ENCODE results near the gene ST7. TPM values are rescaled to one million over a fixed set of nuclear protein-coding genes. Genes with fewer than 3 reads are reported as not detected.

Gene ST7
- total and polyA plus RNA-seq, 2 donors (not counting 3 experiments of a cell fraction or from before 2014, with no cell fraction given) = 18.6 to 24.9 TPM

DNA sequence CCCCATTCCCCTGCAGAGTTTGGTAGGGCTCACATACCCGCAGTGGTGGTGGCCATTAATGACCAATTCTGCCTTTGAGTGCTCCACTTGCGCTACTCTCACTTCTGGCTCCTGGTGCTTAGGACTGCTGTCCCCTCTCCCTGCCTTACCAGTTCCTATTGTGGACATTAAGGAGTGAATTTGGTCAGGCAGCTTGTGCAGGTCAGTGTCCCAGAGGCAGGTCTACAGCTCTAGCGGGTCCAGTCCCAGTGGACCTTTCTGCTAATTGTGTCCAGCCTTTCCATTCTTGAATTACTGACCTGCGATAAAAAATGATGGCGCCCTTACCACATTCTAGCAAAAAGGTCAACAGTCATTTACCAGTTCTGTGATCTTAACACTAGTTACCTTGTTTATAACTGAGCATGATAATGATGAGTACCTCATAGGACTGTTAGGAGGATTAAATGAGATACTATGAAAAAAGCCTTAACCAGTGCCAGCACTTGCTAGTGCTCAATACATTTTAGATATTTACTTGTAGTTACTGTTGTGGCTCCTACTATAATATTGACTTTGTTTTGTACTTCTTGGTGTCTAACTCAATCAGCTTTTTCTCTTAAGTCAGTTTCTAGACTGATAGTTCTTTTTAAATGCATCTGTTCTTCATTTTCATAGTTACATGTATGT, 14.1 kb downstream of the ST7 start:
- no peak overlapping the region for H3K27ac ChIP-seq (ENCODE audit: insufficient read depth, low read depth, low read length)
- no TSS peak for BruUV-seq (replicated peaks)
- TF ChIP-seq GATA2 (IDR thresholded peaks at IDR 0.05; ENCODE audit: insufficient read depth, insufficient read length, low read depth, low read length) = no peak
- TF ChIP-seq POLR2AphosphoS5 (IDR thresholded peaks at IDR 0.05; ENCODE audit: insufficient read depth, low read depth, low read length) = no peak
- TF ChIP-seq POLR2A (IDR thresholded peaks at IDR 0.05; ENCODE audit: low read depth, low read length) = no peak
- TF ChIP-seq, protein P1, sequence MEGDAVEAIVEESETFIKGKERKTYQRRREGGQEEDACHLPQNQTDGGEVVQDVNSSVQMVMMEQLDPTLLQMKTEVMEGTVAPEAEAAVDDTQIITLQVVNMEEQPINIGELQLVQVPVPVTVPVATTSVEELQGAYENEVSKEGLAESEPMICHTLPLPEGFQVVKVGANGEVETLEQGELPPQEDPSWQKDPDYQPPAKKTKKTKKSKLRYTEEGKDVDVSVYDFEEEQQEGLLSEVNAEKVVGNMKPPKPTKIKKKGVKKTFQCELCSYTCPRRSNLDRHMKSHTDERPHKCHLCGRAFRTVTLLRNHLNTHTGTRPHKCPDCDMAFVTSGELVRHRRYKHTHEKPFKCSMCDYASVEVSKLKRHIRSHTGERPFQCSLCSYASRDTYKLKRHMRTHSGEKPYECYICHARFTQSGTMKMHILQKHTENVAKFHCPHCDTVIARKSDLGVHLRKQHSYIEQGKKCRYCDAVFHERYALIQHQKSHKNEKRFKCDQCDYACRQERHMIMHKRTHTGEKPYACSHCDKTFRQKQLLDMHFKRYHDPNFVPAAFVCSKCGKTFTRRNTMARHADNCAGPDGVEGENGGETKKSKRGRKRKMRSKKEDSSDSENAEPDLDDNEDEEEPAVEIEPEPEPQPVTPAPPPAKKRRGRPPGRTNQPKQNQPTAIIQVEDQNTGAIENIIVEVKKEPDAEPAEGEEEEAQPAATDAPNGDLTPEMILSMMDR (IDR thresholded peaks at IDR 0.05; ENCODE audit: extremely low read depth in 1 of 2, insufficient read depth in 1 of 2, low read depth in 1 of 2, low read length in 2 of 2) = no peak
- no peak overlapping the region for H3K9ac ChIP-seq (replicated peaks; ENCODE audit: extremely low read depth, insufficient read depth, low read length)
- FAIRE-seq (no peak), DNase-seq (ENCODE audit: low read depth, low spot score) (no peak)
- no peaks in the 10 kb centered on the region for H4K20me1 ChIP-seq (replicated peaks; ENCODE audit: control insufficient read depth, extremely low read depth, insufficient read depth, low read length)
- H3K9me1 ChIP-seq (replicated peaks; ENCODE audit: control insufficient read depth, extremely low read depth, insufficient read depth, low read length) = no peaks in the 10 kb centered on the region
- no peaks in the 10 kb centered on the region for H3K9me3 ChIP-seq (replicated peaks; ENCODE audit: control insufficient read depth, insufficient read depth, low read length)
- no peaks in the 10 kb centered on the region for H3K4me1 ChIP-seq (ENCODE audit: control insufficient read depth, extremely low read depth, insufficient read depth, low read length)
- ChIA-PET CTCF (interaction anchor here (0.7 to 1.2 kb wide), 5 partner anchors 17 to 160 kb away, joined by 3 to 4 read pairs (median 3); no protein-coding TSS in a partner anchor), POLR2A (no interaction called here)
- H3K4me2 ChIP-seq (ENCODE audit: insufficient read depth, low read length) = no peak overlapping the region
- no peaks in the 10 kb centered on the region for H3K27me3 ChIP-seq (ENCODE audit: control insufficient read depth in 2 of 2, insufficient read depth in 2 of 2, low read length in 2 of 2)
- H3K36me3 ChIP-seq (ENCODE audit: control insufficient read depth in 2 of 2, extremely low read depth in 1 of 2, insufficient read depth in 2 of 2, low read length in 2 of 2) = no peaks in the 10 kb centered on the region
- H2AFZ ChIP-seq (ENCODE audit: low read depth, low read length) = no peak overlapping the region
- H3K79me2 ChIP-seq (ENCODE audit: control insufficient read depth, insufficient read depth, low read length) = peaks cover 32% of the 10 kb centered on the region
- no peak overlapping the region for H3K4me3 ChIP-seq (replicated peaks in 1 of 3; ENCODE audit: insufficient read depth in 1 of 3, low read depth in 1 of 3, low read length in 3 of 3)
- dilution Hi-C loops (cut with MboI; ENCODE audit: extremely low pct_ligation_motif_present, low sequenced_read_pairs) (no loop called here), intact Hi-C loops (cut with micrococcal nuclease) (no loop called here)

DNA sequence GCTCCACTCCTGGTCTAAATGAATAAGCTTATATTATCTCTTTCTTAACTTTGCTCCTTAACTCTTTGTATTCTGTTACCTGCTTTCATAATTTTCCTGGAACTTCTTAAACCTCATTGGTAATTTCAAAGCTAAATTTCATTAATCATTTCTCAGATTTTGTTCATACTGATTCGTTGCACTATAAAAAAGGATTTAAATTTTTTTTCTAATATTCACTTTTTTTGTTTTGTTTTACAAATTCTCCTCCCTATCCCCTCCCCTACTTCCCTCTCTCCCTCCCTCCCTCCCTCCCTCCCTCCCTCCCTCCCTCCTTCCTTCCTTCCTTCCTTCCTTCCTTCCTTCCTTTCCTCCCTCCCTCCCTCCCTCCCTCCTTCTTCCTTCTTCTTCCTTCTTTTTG, 14.7 kb downstream of the ST7 start:
- dilution Hi-C loops (cut with MboI; ENCODE audit: extremely low pct_ligation_motif_present, low sequenced_read_pairs) = no loop called here
- H3K9me1 ChIP-seq (replicated peaks; ENCODE audit: control insufficient read depth, extremely low read depth, insufficient read depth, low read length) = no peaks in the 10 kb centered on the region
- intact Hi-C loops (cut with micrococcal nuclease) = no loop called here
- H3K27ac ChIP-seq (ENCODE audit: insufficient read depth, low read depth, low read length) = no peak overlapping the region
- BruUV-seq (replicated peaks) = no TSS peak
- no peaks in the 10 kb centered on the region for H3K4me1 ChIP-seq (ENCODE audit: control insufficient read depth, extremely low read depth, insufficient read depth, low read length)
- TF ChIP-seq MYC (IDR thresholded peaks at IDR 0.05; ENCODE audit: low read depth, low read length) (no peak), POLR2AphosphoS5 (IDR thresholded peaks at IDR 0.05; ENCODE audit: insufficient read depth, low read depth, low read length) (no peak), POLR2A (IDR thresholded peaks at IDR 0.05; ENCODE audit: low read depth, low read length) (no peak), FOS (IDR thresholded peaks at IDR 0.05; ENCODE audit: borderline replicate concordance, insufficient read depth, low read length) (no peak), GATA2 (IDR thresholded peaks at IDR 0.05; ENCODE audit: insufficient read depth, insufficient read length, low read depth, low read length) (no peak), EZH2 (IDR thresholded peaks at IDR 0.05; ENCODE audit: borderline replicate concordance, low read depth, low read length, severe bottlenecking) (no peak), JUN (IDR thresholded peaks at IDR 0.05; ENCODE audit: borderline replicate concordance, insufficient read depth, insufficient read length, low read depth) (no peak)
- TF ChIP-seq, protein P2, sequence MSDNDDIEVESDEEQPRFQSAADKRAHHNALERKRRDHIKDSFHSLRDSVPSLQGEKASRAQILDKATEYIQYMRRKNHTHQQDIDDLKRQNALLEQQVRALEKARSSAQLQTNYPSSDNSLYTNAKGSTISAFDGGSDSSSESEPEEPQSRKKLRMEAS (IDR thresholded peaks at IDR 0.05; ENCODE audit: insufficient read depth, insufficient read length) = no peak
- TF ChIP-seq, protein P1 (IDR thresholded peaks at IDR 0.05; ENCODE audit: extremely low read depth in 1 of 2, insufficient read depth in 1 of 2, low read depth in 1 of 2, low read length in 2 of 2) = no peak
- no peaks in the 10 kb centered on the region for H3K36me3 ChIP-seq (ENCODE audit: control insufficient read depth in 2 of 2, extremely low read depth in 1 of 2, insufficient read depth in 2 of 2, low read length in 2 of 2)
- no peaks in the 10 kb centered on the region for H3K27me3 ChIP-seq (ENCODE audit: control insufficient read depth in 2 of 2, insufficient read depth in 2 of 2, low read length in 2 of 2)
- DNase-seq (ENCODE audit: low read depth, low spot score) (no peak), FAIRE-seq (no peak)
- H4K20me1 ChIP-seq (replicated peaks; ENCODE audit: control insufficient read depth, extremely low read depth, insufficient read depth, low read length) = no peaks in the 10 kb centered on the region
- H3K9ac ChIP-seq (replicated peaks; ENCODE audit: extremely low read depth, insufficient read depth, low read length) = no peak overlapping the region
- H3K4me3 ChIP-seq (replicated peaks in 1 of 3; ENCODE audit: insufficient read depth in 1 of 3, low read depth in 1 of 3, low read length in 3 of 3) = no peak overlapping the region
- POLR2A ChIA-PET = no interaction called here
- H3K9me3 ChIP-seq (replicated peaks; ENCODE audit: control insufficient read depth, insufficient read depth, low read length) = no peaks in the 10 kb centered on the region
- H2AFZ ChIP-seq (ENCODE audit: low read depth, low read length) = no peak overlapping the region
- CTCF ChIA-PET = interaction anchor here (0.7 to 1.2 kb wide), 3 partner anchors 17 to 109 kb away, joined by 3 to 4 read pairs (median 4); no protein-coding TSS in a partner anchor
- peaks cover 33% of the 10 kb centered on the region for H3K79me2 ChIP-seq (ENCODE audit: control insufficient read depth, insufficient read depth, low read length)
- no peak overlapping the region for H3K4me2 ChIP-seq (ENCODE audit: insufficient read depth, low read length)

Measured in endothelial cell of umbilical vein (primary cell).